AG04450 (cell line): Measurements from ENCODE around the gene ADAMTS2. TPM values are rescaled to one million over a fixed set of nuclear protein-coding genes. Genes with fewer than 3 reads are reported as not detected.

Experiments
- CTCF ChIA-PET: fragments of 300-600, 350-600 bp; formaldehyde crosslinking; extraction: SDS; loops from one replicate; lab custom pipeline; 2022; ENCODE audit warnings: antibody characterized with exemption, inconsistent platforms; lab: Charles Lee
- POLR2A ChIA-PET: fragments of 350-600 bp; formaldehyde crosslinking; extraction: SDS; loops from one replicate; lab custom pipeline; 2021; ENCODE audit warnings: antibody characterized with exemption, inconsistent platforms; lab: Yijun Ruan, JAX
- DNase-seq: peaks from one replicate; pipeline ENCODE4 v3.0.0-alpha.2; 2011; ENCODE audit warnings: low read depth, low spot score
- H3K27ac ChIP-seq: one replicate; pipeline ENCODE4 v1.5.1; 2012; ENCODE audit warnings: low read depth, low read length, control low read depth
- H3K27me3 ChIP-seq: one replicate; pipeline ENCODE4 v1.6.0; 2012; ENCODE audit warnings: low read length; ENCODE audit not compliant: control insufficient read depth, insufficient read depth
- H3K4me3 ChIP-seq: 2 replicates; pipeline ENCODE4 v1.5.1; 2011; ENCODE audit warnings: mild to moderate bottlenecking, low read depth, low read length, control low read depth
- H3K9me3 ChIP-seq: 2 replicates; pipeline ENCODE4 v1.5.1; 2012; ENCODE audit warnings: low read length; ENCODE audit not compliant: control insufficient read depth, insufficient read depth
- polyA plus RNA-seq: library from polyadenylated mRNA; depleted of rRNA; stranded (reverse); fragments of >200 nt; gene quantifications from 2 replicates; pipeline ENCODE4 v1.2.3, GENCODE V29; 2011
- TF ChIP-seq, protein P1 (sequence below): IDR thresholded peaks from 2 replicates; pipeline ENCODE4 v1.5.1; 2011; ENCODE audit warnings: low read depth, low read length, control low read depth, inconsistent platforms

Gene ADAMTS2
- polyA plus RNA-seq, 1 experiment = 22.6 TPM

DNA sequence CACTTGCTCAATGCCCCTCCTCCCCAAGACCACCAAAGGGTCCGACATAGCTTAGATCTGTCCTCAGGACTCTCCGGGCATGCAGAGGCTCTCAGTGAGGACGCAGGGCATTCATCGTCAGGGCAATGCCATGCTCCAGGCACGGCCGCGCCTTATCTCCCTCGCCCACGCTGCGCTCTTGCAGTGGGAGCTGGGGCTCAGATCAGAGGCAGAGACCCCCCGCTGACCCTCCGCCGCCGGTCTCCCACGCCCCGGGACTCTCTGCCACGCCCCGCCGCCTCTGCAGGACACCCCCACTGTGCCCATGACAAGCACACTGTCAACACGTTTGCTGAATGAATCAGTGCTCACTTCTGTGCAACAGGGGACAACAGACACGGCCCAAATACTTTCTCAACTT, 140.7 kb downstream of the ADAMTS2 start:
- Histone ChIP-seq H3K9me3 (no peaks in the 10 kb centered on the region; the same call in 1 of the 2 replicates), H3K27ac (no peak overlapping the region), H3K27me3 (no peaks in the 10 kb centered on the region), H3K4me3 (no peak overlapping the region)
- ChIA-PET CTCF (no interaction called here), POLR2A (no interaction called here)
- DNase-seq = no peak
- TF ChIP-seq, protein P1, sequence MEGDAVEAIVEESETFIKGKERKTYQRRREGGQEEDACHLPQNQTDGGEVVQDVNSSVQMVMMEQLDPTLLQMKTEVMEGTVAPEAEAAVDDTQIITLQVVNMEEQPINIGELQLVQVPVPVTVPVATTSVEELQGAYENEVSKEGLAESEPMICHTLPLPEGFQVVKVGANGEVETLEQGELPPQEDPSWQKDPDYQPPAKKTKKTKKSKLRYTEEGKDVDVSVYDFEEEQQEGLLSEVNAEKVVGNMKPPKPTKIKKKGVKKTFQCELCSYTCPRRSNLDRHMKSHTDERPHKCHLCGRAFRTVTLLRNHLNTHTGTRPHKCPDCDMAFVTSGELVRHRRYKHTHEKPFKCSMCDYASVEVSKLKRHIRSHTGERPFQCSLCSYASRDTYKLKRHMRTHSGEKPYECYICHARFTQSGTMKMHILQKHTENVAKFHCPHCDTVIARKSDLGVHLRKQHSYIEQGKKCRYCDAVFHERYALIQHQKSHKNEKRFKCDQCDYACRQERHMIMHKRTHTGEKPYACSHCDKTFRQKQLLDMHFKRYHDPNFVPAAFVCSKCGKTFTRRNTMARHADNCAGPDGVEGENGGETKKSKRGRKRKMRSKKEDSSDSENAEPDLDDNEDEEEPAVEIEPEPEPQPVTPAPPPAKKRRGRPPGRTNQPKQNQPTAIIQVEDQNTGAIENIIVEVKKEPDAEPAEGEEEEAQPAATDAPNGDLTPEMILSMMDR = no peak

DNA sequence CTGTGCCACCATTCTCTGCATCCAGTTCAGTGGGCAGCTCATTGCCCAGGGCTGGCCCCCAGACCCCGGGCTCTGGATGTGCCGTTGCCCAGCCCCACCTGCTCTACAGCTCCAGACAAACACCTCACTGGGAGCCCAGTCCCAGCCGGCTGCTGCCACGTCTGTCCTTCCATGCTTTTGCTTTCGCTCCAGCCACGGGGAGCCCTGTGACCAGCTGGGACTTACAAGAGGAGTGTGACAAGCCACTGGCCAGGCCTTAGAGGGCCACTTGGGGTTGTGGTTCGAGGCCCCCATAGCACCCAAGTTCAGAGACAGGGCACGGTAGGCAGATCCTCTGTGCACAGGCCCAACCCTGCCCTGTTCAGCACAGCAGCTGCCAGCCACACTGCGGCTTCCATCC, 142.0 kb downstream of the ADAMTS2 start:
- no peak for DNase-seq
- Histone ChIP-seq H3K27ac (no peak overlapping the region), H3K9me3 (no peaks in the 10 kb centered on the region; the same call in 1 of the 2 replicates), H3K27me3 (no peaks in the 10 kb centered on the region), H3K4me3 (no peak overlapping the region)
- ChIA-PET POLR2A (no interaction called here), CTCF (interaction anchor here (1.2 kb wide), 1 partner anchor 9 kb away, joined by 3 read pairs; no protein-coding TSS in a partner anchor)
- TF ChIP-seq, protein P1 = no peak

DNA sequence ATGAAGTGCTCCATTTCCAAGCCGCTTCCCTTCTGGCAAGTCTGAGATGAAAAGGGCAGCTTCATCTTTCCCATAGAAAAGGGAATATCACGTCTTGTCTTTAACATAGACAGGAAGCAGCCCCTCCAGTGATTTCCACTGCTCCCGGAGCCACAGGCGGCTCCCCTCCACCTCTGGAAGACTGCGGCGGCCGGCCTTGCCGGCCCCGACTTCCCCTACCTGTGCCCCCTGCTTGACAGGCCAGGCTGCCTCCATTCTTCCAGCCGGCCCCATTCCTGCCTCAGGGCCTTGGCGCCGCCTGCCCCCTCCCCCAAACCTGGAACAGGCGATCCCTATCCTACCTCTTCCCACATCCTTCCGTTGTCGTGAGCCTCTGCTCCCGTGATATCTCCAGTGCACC, 143.3 kb downstream of the ADAMTS2 start:
- Histone ChIP-seq H3K27ac (no peak overlapping the region), H3K9me3 (no peaks in the 10 kb centered on the region; the same call in 1 of the 2 replicates), H3K27me3 (no peaks in the 10 kb centered on the region), H3K4me3 (no peak overlapping the region)
- no peak for DNase-seq
- ChIA-PET POLR2A (no interaction called here), CTCF (interaction anchor here (0.7 to 1.2 kb wide), 2 partner anchors 11 to 25 kb away, joined by 3 to 6 read pairs; no protein-coding TSS in a partner anchor)
- TF ChIP-seq, protein P1 = no peak

DNA sequence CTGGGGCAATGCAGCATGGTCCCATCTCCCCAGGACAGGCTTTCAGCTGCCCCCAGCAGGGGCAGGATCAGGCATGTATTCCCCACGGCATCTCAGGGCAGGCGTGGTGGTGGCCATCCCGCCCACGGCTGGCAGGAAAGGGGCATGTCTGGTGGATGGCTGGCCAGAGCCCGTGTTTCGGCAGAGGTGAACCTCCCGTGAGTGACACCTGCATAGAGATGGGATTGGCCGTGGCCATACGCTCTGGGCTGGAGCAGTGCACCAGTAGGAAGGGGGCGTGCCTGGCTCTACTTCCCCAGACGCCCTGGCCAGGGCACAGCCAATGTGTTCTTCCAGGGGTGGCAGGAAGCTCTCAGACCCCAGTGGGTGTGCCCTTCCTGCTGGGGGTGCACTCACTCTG, 146.0 kb downstream of the ADAMTS2 start:
- no peaks in the 10 kb centered on the region for H3K27me3 ChIP-seq
- no peaks in the 10 kb centered on the region; the same call in 1 of the 2 replicates for H3K9me3 ChIP-seq
- TF ChIP-seq, protein P1 = no peak
- H3K27ac ChIP-seq = no peak overlapping the region
- POLR2A ChIA-PET = no interaction called here
- no peak overlapping the region for H3K4me3 ChIP-seq
- DNase-seq = no peak
- CTCF ChIA-PET = interaction anchor here (1.2 kb wide), 1 partner anchor 13 kb away, joined by 3 read pairs; no protein-coding TSS in a partner anchor

DNA sequence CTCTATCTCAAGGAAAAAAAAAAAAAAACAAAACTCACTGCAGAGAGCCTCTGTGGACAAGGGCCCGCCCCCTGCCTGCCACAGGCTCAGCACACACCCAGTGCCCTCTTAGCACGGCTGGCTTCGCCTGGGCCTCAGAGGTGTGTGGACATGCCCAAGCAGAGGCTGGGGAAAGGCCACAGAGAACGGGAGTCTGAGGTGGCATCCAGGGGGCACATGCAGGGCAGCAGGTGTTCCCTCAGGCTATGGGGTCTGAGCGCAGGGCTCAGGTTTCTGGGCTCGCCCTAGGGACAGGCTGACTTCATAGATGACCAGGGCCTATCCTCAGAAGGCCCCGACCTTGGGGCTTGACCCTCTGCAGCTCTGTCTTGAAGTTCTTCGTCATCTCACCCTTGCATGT, 146.4 kb downstream of the ADAMTS2 start:
- Histone ChIP-seq H3K27me3 (no peaks in the 10 kb centered on the region), H3K4me3 (no peak overlapping the region), H3K27ac (no peak overlapping the region), H3K9me3 (no peaks in the 10 kb centered on the region; the same call in 1 of the 2 replicates)
- CTCF ChIA-PET = no interaction called here
- DNase-seq = no peak
- POLR2A ChIA-PET = no interaction called here
- TF ChIP-seq, protein P1 = no peak
